Astrocyte (in vitro differentiated cells and primary cell): ENCODE data around the gene RAB40B.

ENCODE experiments used
- EZH2 ChIP-seq: IDR thresholded peaks from 2 replicates; pipeline ENCODE4 v1.6.1; 2012; ENCODE audit warnings: mild to moderate bottlenecking, low read length, inconsistent platforms; ENCODE audit not compliant: insufficient read depth
- TF ChIP-seq, protein P1 (sequence below): IDR thresholded peaks from 2 replicates; pipeline ENCODE4 v1.5.1; 2011; ENCODE audit warnings: low read depth, mild to moderate bottlenecking, inconsistent platforms, low read length, moderate library complexity; ENCODE audit not compliant: insufficient read depth

DNA sequence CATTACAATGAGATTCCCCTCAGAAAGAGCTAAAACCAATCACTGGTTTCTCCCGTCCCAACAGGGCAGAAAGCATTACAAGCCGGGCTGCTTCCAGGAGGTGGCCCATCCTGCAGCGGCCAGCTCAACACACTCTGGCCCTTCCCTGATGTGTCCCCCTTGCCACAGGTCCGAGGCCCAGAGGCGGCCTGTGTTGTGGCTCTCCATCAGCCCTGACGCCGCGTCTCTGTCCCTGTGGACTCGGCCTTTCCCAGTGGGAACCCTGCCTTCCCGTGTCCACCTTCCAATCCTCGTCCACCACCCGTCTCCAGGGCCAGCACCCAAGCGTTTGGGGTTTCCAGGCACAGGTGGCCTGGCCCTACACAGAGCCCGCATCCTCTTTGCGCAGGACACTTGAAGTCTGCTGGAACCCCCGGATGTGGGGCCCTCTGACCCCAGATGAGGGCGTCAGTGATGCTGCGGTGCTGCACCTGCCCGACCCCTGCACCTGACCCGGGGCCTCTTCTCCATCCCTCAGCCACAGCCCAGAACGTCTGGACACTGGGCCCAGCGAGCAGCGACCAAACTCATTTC, 21.1 kb downstream of the RAB40B start:
- TF ChIP-seq, protein P1, sequence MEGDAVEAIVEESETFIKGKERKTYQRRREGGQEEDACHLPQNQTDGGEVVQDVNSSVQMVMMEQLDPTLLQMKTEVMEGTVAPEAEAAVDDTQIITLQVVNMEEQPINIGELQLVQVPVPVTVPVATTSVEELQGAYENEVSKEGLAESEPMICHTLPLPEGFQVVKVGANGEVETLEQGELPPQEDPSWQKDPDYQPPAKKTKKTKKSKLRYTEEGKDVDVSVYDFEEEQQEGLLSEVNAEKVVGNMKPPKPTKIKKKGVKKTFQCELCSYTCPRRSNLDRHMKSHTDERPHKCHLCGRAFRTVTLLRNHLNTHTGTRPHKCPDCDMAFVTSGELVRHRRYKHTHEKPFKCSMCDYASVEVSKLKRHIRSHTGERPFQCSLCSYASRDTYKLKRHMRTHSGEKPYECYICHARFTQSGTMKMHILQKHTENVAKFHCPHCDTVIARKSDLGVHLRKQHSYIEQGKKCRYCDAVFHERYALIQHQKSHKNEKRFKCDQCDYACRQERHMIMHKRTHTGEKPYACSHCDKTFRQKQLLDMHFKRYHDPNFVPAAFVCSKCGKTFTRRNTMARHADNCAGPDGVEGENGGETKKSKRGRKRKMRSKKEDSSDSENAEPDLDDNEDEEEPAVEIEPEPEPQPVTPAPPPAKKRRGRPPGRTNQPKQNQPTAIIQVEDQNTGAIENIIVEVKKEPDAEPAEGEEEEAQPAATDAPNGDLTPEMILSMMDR, result no peak
- TF ChIP-seq EZH2, result no peak
